Right renal pelvis (tissue), 4 donors: Measurements from ENCODE around the gene PON1. TPM values are rescaled to one million over a fixed set of nuclear protein-coding genes. Genes with fewer than 3 reads are reported as not detected.

ENCODE experiments used
- DNase-seq, 4 donors: peaks; one replicate each; pipeline ENCODE4 v3.0.0-alpha.2; 2013; ENCODE audit warnings: low read depth in 4 of 4, low spot score in 3 of 4, missing footprints in 1 of 4
- polyA plus RNA-seq, 4 donors: library from polyadenylated mRNA; unstranded; fragments of 120-200 nt; gene quantifications; one replicate each; pipeline ENCODE4 v1.2.1, GENCODE V29; 2013; ENCODE audit not compliant: insufficient read length in 4 of 4

PON1 gene
- polyA plus RNA-seq, 4 donors = 0.34 to 0.55 (median 0.43) TPM

DNA sequence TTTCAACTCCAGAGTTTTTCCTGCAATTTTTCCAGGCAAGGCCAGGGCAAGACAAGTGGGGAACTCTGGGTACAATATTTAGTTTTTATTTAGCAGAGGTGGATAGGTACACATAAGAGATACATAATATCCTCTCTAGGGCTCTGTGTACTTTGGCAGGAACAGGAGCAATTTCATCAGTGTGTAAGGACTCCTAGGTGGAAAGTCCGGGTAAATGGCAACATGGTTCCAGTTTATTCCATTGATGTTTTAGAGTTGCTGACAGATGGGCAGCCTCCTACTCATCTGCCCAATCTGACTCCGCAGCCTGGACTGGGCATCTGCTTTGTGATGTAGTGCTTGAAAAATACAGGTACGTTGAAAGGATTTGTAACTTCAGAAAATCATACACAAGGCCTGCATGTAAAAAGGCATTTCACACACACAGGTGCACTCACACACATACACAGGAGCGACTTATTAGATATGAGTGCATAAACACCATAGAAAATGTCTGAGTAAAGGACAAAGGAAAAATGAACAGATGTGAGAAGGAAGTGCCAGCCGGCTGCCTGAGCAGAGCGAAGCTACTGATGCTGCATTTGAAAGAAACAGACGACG lies 5.7 kb downstream of the PON1 start:
- DNase-seq = no peak

DNA sequence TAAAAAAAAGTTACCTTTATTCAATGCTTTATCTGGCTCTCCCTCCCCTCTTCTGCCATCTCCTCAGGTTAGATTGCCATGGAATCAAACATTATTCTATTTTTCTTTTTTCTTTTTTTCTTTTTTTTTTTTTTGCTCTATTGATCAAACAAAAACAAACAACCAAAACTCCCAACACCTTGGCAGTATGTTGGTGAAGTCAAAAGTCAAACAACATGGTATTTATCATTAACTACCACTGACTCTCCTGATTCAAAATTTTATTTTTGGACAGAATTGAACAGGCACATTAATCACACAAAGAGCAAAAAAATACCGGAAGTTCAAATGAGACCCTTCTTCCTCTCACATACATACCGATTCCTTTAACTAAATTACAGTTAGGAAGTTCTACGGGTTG lies 6.4 kb downstream of the PON1 start:
- no peak for DNase-seq

DNA sequence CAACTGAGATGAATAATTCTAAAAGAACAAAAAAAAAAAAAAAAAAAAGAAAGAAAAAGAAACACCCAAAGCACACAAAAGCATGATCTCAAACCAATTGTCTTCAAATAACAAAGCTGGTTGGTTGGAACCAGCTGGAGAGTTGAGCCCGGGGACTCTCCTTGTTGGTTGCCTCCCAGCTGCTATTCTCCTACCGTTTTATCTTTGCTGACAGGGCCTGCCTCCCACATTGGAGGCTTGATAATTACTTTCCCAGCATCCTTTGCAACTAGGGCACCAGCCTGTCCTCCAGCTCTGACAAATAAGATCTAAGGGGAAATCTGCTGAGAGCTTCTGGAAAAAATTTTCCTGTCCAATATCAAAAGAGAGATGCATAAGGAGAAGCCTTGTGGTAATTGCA lies 6.8 kb downstream of the PON1 start:
- DNase-seq = no peak

DNA sequence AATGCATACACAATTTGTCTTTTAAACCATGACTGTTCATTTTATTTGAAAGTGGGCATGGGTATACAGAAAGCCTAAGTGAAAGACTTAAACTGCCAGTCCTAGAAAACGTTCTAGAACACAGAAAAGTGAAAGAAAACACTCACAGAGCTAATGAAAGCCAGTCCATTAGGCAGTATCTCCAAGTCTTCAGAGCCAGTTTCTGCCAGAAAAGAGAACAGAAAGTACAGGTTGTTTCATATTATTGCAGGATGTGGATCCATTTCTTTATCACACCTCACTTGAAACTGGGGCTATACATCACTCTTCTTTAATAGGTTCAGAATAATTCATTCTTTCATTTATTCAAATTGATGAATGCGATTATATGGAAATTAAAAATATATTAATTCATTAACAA lies 7.7 kb downstream of the PON1 start:
- no peak for DNase-seq

DNA sequence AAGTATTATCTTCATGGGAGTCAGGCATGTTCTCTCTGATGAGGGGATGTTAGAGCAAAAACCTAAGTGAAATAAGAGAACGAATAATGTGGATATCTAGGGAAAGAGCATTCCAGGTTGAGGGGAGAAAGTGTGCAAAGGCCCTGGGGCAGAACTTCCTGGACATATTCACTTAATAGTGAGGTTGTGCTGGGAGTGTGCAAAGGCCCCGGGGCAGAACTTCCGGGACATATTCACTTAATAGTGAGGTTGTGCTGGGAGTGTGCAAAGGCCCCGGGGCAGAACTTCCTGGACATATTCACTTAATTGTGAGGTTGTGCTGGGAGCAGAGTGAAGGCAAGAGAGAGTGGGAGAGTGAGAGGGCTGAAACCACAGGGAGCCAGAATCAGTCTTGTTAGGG lies 11.8 kb downstream of the PON1 start:
- no peak for DNase-seq

DNA sequence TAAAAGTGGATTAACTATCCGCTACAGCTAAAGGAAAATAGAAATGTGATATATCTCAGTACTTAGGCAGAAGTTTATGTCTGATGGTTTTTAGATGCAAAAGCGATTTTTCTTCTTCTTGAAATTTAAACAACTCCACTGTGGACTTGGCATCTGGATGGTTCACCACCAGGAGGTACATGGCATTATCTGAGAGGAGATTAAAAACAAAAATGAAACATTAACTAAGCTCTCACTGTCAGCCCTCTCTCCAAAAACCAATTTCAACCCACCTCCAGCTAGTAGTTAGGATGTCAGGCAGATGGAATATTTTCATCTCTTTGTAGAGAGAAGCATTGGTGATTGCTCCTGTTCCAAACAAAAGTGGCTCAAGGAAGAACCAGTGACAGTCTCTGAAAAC lies 12.9 kb downstream of the PON1 start:
- DNase-seq = no peak

DNA sequence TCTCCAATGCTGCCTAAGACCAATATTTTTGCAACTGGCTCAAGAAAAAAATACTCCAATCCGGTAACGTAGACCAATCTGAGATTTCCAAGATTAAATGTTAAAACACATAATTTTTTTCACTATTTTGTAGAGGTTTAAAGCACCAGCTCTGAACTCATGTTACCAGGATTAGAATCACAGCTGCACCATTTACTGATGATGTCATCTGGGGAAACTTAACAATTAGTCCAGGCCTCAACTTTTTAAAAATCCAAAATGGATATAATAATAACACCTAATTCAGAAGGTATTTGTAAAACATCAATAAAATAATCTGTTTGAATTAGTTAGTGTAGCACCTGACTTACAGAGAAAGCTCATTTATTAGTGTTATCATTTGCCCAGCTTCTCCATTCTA lies 14.4 kb downstream of the PON1 start:
- DNase-seq = no peak

DNA sequence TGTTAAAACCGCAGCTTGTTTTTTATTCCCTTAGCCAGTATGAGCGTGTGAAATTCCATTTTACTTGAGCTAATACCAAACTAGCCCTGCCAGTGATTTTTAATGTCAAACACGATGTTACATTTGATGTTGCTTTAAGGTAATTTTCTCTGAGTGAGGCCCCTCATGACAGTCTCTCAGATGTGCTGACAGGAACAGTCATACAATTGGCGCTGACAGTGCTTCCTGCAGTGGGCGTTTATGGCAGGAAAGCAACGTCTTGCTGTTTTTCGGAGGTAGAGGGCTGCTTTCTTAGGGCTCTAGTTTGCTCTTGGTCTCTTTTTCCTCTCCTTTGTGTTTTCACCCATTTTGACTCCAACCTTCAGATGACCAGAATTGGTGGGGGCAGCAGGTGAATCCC lies 19.3 kb downstream of the PON1 start:
- DNase-seq = no peak

DNA sequence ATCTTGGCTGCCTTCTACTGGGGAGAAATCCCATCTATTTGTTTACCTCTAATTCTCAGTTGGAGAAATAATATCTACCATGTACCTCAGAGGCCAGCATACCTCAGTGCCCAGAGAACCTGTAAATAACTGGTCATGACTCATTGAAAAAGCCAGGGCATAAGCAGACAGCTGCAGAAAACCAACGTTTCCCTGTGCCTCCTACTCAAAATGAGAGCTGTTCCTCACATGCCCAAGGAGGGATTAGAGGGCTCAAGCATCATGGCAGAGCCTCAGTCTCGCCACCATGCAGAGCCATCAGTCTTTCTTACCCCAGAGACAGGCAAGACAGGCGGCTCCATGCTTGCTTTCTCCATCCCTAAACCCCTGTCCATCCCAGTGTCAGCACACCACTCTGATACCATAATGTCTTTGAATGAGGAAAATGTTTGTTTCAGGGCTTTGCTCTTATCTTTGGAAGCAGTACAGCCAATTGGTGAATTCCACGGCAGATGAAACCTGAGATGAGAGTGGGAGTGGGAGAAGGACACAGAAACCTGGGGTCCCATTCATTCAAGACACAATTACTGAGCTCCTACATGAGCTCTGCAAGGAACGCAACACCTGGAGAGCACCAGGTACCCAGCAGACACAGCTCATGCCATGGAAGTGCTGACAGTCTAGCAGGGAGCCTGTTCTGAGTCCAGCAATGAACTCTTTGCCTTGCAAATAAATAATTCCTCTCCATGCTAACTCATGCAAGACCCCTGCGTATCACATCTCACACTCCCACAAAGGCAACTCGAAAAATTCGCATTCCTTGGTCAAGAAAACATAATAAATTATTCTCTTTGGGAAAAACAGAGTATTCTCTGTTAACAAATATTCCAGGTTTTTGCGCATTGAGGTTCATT lies 21.1 kb downstream of the PON1 start:
- peak in 3 of 4 donors; percentile 18 to 54 (median 27) for DNase-seq

DNA sequence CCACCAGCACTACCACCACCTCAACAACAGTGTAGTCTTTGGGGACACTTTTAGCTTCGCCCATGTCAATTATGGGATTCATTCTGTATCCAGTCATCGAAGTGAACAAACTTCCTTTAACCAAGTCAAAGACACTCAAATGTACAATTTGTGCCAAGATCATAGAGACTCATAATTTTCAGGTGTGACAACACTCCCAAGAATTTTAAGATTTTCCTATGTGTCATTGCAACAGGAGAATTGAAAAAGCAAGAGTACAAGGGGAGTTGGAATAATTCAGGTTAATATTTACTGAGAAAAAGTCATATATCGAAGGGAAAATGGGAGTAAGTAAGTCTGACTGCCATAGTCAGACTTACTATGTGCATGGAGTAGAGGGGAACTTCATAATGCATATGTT lies 26.2 kb downstream of the PON1 start:
- no peak for DNase-seq

DNA sequence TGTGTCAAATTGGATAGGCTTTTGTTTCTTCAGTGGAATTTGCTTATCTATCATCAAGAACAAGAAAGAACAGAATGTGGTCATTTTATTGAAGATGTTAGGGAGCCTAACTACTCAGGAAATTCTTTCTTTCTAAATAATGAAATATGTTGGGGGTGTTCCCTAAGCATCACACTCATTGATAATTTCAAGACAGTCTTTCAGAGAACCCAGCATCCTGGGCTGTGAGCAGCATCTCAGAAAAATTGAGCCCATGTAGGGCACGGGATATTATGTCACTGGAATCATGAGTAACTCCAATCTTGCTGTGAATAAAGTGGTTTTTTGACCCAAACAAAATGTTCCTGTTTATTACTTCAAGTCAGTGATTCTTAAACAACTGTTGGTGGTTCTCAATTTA lies 27.3 kb downstream of the PON1 start:
- no peak for DNase-seq

DNA sequence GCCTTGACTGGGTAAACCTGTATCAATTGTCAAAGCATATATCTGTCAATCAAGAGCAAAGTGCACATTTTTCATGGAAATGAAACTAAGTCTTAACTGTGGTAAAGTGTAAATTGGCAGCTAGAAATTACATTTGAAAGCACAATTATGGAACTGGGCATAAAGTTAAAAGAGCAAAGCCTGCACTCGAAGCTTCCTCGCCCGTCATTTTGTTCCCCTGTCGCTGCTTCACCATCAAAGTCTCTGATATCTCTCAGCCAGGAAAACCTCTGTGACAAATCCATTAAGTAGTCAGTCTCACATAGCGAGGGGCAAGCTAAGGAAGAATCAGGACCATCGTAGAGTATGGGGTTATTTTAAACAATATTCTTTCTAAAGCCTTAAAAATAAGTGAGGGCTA lies 27.9 kb downstream of the PON1 start:
- no peak for DNase-seq

DNA sequence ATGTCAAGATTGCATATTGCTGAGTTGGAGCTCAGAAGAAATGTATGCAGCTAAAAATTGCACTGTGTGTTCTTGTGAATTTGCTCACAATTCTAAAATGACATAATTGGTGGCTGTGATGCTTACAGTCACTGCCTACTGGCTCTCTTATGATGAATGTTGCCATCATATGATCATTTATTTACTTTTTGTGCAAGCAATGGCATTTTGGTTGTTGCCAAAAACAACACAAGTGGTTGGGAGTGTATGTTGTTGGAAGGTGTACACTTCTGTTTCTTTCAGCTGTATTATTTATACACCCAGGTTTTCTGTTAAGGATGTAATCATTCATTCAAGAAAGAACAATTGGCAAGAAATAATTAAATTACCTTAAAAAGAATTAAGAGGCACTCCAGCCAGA lies 28.9 kb downstream of the PON1 start:
- no peak for DNase-seq

DNA sequence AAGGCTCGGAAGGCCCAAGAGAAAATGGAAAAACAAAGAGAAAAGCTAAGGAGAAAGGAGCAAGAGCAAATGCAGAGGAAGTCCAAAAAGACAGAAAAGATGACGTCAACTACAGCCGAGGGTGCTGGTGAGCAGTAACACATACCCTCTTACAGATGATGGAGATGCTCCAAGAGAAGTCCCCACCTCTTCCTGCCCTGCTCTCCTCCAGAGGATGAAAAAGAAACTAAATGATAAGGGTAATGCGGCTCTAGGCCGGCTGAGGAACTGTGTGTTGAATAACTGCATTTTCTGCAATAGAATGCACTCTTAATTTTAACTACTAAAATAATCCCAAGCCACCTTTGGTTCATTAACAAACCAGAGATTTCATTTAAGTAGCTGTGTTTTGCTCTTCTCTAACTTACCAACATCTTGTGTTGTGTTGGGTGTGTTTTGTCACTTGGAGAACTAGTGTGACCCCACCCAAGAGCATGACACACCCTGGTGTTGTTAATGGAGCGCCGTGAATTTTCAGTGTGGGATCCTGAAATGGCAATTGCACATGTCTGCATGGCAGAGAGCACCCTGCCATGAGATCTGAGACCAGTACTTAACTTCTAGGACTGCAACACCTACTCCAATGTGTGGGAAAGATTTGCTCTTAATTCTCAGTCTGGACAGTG lies 34.0 kb downstream of the PON1 start:
- DNase-seq = no peak

DNA sequence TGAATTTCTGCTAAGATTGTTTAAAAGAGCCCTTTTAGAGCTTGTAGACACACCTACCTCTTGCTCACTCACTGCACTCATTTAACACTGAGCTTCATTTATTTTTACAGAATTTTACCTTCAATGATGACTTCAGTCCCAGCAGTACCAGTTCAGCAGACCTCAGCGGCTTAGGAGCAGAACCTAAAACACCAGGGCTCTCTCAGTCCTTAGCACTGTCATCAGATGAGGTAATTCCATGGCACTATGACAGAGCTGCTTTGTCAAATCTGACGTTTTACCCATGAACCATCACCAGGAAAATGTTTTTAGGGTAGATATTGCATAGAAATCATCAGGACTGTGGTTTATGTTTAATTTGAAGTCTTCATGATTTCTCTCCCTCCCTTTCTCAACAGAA lies 38.2 kb downstream of the PON1 start:
- no peak for DNase-seq

DNA sequence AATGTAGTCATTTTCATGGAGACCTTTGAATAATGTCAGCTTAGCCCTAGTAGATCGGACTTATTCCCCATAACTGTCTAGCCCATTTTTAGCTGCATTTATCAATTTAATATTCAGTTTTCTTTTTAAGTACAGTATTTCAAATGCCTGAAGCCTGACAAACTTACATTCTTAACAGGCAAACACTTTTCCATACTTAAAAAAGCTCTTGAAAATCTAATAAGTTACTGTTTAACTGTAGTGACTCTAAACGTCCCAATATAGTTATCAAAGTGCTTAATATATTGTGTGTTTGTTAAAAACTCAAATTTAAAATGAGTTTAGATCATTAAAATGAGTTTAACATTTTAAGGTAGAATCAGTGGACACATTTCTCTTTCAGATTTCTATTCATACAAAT lies 44.9 kb downstream of the PON1 start:
- DNase-seq = no peak

DNA sequence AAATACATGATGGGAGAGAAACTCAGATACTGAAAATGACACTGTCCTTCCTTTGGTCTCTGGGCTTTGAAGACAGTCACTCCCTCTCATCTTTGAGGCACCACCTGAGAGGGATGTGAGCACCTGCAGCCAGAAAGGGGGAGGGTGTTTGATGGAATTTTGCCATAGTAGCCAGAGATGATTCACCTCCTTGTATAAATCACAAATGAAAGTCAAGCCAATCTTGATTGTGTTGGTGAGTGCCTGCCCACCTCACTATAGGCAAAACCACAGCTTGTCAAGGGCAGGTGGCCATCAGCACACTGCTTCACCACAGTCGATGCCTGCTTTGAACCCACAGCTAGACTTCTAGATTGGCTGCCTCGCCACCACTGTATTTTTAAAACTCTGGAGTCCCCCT lies 48.2 kb downstream of the PON1 start:
- no peak for DNase-seq

DNA sequence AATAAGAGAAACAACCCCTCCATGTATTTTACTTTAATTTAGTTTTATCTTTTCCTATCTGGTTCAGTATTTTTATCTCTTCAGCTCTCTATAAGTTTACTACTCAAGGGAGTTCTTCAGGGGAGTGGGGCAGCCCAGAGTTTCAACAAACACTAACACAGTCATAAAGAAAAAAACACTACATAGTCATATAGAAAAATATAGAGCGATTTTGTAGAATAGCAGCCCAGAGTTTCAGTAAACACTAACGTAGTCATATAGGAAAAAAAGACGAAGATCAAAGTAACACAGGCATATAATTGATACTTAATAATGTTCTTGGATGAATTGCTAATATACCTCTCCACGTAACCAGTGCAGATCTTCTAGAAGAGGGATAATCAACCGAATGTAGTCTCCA lies 54.7 kb downstream of the PON1 start:
- DNase-seq = no peak

DNA sequence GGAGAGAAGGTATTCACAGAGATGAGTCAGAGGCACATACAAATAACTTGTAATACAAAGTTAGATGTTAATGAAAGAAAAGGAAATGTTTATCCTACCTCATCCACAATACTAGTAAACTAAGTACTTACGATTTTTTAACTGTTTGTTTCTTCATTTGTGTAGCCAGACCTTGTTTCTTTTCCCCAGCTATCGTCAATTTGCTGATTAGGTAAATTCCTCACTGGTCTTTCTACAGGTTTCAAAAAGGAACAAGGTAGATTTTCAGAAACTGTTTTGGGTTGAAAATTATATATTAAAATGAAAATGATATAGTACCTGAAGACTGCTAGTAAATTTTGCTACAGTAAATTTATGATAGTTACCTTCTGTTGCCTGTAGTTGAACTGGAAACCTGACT lies 56.6 kb downstream of the PON1 start:
- DNase-seq = no peak

DNA sequence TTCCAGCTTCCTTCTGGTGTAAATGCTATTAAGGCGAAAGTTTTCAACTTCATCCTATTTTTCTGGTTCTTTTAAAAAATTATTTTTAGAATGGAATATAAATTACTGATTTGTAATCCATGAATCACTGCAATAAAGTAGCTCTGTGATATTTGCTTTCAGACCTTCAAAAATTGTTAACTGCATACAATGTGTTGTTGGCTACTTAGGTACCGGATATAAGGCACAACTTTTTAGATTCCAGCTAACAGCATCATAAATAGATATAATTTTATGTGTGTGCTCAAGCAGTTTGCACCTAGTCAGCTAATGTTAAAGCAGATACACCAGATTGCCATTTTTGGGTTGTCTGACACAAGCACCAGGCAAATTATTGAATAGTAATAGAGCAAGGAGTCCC lies 58.7 kb downstream of the PON1 start:
- no peak for DNase-seq

DNA sequence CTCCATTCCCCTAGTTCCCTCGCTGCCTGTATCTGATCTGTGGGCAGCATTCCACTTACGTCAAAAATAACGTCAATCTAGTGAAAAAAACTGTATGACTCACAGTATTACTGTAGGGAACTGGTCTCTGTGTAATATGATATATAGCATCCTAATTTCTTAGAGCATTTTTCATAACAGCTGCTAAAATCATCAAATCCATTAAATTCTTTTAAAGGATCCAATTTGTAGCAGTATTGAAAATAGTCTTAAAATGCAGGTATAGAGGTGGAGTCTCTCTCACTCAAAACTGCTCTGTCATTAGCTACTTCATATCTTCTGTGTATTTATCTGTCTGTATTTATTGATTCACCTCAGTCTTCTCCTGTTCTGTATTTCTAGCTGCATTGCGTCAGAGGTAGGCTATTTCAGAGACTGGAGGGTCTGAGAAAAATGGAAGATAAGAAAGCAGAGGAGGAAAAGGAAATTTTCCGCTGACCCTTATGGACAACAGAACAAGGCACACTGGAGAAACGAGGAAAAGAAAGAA lies 59.9 kb downstream of the PON1 start:
- DNase-seq = no peak
